ENCODE results near the gene PYGL.
A peak's percentile ranks its signal among the peaks of the same experiment; 100 is the strongest.
"Not testable (repeated sequence)": the region's sequence is repeated elsewhere in the genome, so short reads cannot be mapped to it uniquely, and the experiment has no call there.

PYGL gene

GRCh38 chr14:50926851-50927386, 17.4 kb downstream of the PYGL start:
- no peak for DNase-seq (ENCODE audit: low spot score)

GRCh38 chr14:50924843-50925242, 19.4 kb downstream of the PYGL start:
- no peak for DNase-seq (ENCODE audit: low spot score)

DNA sequence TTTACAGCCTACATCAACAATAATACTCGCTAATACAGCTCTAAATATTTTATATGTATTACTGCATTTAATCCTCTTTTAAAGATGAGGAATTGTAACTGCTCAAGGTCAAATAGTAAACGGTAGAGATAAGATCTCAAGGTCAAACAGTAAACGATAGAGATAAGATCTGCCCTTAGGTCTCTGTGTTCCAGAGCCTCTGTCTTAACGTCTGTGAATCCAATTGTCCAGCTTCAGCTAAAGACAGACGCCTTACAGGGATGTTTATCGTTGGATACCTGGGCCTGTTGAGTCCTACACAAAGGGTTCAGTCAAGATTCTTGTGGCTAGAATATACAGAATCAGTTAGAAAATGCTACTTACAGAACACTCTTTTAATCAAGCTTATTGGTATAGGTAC, 20.0 kb downstream of the PYGL start:
- no peak for DNase-seq (ENCODE audit: low spot score)

- no peak for DNase-seq (ENCODE audit: low spot score)
These were observed 21.5 kb downstream of the PYGL start for GRCh38 chr14:50922803-50923202.

DNA sequence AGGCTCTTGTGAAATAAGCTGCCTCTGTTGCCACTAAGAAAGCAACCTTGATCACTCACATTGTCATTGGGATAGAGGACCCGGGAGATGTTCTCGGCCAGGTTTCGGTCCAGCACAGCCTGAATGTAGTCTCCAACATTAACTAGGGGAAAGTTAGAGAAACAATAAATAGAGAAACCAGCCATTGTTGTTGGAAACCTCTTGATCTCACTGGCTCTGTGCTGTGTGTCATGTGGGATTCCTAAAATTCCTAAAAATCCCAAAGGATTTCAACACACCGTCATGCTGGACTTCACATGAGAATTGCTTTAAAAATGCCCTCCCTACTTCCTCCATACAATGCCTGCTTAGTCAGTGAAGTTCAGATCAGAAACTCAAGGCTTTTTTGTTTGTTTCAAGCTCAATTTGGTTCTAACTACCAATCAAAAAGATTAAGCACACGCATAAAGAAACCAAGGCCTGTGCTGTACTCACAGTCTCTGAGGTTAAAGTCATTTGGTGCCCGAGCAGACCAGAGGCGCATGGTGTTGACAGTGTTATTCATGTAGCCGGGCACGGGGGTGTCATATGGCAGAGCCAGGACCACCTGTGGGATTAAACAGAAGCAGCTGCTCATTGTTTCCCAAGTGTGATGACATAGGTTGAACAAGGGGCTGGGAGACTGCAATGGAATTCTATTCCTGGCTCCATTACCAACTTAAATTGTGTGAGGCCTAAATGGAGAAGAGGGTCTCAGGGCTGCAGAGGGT, 23.6 kb downstream of the PYGL start:
- DNase-seq (ENCODE audit: low spot score) = no peak

DNA sequence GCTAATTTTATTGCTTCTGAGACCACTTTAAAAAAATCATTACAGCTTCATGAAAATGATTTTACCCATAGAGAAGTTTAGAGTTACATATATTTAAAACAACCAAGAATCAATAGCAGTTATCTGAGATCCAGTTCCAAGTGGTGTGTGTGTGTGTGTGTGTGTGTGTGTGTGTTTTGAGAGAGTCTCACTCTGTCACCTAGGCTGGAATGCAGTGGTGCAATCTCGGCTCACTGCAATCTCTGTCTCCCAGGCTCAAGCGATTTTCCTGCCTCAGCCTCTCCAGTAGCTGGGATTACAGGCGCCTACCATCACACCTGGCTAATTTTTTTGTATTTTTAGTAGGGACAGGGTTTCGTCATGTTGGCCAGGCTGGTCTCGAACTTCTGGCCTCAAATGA, 24.8 kb downstream of the PYGL start:
- DNase-seq (ENCODE audit: low spot score) = not testable (repeated sequence)

- DNase-seq (ENCODE audit: low spot score) = no peak
These were observed 26.8 kb downstream of the PYGL start for GRCh38 chr14:50917449-50917848.

DNA sequence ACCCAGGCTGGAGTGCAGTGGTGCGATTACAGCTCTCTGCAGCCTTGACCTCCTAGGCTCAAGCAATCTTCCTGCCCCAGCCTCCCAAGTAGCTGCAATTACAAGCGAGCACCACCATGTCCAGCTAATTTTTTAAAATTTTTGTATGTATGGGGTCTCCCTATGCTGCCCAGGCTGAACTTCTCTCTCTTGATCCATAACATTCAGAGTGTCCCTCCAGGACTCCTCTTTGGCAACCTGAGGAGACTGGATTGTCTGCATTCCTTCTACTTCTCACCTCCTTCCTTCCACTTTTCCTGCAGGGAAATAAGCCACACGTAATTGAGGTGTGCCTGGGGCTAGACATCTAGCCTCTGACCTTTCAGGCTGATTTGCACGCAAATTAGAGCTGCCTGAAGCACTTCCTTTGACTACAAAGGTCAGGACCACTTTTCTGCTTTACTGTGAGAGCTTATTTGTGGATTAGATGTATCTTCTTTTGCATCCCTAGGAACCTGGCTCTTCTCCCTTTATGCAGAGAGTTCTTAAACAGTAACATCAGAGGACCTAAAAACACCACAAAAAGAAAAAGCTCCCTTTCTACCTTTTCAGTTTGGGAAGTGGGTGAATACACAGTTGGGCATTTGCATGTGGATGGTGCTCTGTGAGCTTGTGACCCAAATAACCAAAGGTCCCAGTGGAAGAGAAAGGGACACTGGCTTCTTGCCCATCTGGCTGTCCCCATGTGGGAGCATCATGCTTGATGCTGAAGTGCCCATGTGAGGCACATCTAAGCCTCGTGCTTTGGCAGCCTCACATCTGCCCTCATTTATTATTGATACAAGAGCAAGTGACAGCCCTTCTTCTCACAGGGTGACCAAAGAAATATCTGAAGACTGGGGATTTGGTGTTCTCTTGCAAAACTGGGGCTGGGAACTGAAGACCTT, 33.5 kb downstream of the PYGL start:
- no peak for DNase-seq (ENCODE audit: low spot score)

- peak; percentile 69 for DNase-seq (ENCODE audit: low spot score)
These were observed 37.8 kb downstream of the PYGL start for GRCh38 chr14:50906326-50907065.

DNA sequence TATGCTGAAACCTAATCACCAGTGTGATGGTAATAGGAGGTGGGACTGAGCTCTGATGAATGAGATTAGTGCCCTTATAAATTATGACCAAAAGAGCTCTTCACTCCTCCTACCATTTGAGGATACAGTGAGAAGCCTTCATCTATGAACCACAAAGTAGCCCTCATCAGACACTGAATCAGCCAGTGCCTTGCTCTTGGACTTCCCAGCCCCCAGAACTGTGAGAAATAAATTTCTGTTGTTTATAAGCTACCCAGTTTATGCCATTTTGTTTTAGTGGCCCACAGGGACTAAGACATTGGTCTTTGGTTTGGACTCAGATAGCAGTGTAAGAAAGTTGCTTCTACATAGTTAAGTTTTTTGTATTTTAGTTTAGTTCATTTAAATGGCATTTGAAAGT, 39.6 kb downstream of the PYGL start:
- no peak for DNase-seq (ENCODE audit: low spot score)

DNA sequence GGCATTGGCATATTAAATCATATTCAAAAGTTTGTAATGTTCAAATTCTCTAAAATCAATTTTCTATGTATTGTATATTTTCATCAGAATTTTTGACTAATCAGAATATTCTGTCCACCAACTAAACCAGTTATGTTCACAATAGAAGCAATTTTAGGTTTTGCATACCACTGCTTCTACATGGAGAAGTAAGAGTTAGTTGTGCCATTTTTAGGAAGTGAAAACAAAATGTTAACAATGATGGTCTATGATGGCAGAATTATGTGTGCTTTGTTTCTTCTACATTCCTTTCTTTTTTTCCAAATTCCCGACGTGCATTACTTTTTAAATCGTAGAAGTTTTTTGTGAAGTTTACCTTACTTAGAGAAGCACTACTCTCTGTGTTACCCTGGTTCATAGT, 42.9 kb downstream of the PYGL start:
- DNase-seq (ENCODE audit: low spot score) = no peak

GRCh38 chr14:50897658-50898175, 46.6 kb downstream of the PYGL start:
- no peak for DNase-seq (ENCODE audit: low spot score)

DNA sequence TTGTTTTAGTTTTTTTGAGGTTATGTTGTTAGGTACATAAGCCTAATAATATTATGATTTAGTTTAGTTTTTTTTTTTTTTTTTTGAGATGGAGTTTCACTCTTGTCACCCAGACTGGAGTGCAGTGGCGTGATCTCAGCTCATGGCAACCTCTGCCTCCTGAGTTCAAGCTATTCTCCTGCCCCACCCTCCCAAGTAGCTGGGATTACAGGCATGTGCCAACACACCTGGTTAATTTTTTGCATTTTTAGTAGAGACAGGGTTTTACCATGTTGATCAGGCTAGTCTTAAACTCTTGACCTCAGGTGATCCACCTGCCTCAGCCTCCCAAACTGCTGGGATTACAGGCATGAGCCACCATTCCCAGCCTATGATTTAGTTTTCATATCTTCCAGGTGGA, 47.3 kb downstream of the PYGL start:
- DNase-seq (ENCODE audit: low spot score) = not testable (repeated sequence)

GRCh38 chr14:50896421-50896820, 47.9 kb downstream of the PYGL start:
- not testable (repeated sequence) for DNase-seq (ENCODE audit: low spot score)

DNA sequence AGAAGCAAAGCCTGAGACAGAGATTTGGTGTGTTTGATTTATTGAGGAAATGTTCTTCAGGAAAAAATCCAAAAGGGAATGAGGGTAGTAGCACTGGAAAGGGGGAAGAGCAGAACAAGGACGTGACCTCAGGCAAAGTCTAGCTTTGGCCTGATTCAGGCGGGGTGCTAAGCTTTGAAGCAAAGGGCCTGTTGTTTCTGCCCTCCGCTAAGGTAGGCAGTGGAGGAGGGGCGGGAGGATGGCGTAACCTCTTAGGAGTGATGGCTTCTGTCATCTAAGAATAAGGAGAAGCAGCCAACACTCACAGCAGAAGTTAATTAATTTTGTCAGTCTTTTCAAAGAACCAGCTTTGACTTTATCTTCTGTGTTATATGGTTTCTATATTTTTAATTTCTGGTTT, 52.0 kb downstream of the PYGL start:
- DNase-seq (ENCODE audit: low spot score) = no peak

DNA sequence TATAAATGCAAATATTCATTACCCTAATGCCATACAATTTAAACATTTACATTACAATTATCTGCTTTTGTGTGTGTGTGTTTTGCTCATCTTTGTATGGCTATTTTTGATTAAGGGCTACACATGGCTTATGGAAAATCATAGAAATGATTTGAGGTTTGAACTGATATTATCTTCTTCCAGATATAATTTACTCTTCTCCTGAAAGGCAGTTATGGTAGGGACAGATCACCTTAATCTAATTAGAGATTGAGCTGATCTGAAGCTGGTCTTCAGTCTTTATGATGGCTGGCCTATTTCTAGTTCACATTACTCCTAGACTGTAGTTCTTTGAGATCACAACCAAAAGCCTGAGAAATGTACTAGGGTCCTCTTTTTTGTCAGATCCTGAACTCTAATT, 56.8 kb downstream of the PYGL start:
- DNase-seq (ENCODE audit: low spot score) = no peak

DNA sequence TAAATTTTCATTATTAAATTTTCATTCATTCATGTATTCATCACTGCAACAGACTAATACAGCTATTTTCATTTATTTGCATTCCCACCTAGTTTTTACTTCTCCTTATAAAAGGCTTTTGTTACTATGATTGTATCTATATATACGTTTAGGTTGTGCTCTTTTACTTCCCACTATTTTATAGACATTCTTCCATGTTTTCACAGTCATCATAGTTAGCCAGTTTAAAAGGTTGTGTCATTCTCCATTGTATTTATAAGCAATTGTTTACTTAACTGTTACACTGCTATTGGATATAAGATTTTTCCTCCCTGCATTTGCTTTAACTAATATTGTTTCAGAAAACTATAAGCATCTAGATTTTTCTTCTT, 60.5 kb downstream of the PYGL start:
- no peak for DNase-seq (ENCODE audit: low spot score)

- DNase-seq (ENCODE audit: low spot score) = no peak
These were observed 61.1 kb downstream of the PYGL start for GRCh38 chr14:50882932-50883826.

DNA sequence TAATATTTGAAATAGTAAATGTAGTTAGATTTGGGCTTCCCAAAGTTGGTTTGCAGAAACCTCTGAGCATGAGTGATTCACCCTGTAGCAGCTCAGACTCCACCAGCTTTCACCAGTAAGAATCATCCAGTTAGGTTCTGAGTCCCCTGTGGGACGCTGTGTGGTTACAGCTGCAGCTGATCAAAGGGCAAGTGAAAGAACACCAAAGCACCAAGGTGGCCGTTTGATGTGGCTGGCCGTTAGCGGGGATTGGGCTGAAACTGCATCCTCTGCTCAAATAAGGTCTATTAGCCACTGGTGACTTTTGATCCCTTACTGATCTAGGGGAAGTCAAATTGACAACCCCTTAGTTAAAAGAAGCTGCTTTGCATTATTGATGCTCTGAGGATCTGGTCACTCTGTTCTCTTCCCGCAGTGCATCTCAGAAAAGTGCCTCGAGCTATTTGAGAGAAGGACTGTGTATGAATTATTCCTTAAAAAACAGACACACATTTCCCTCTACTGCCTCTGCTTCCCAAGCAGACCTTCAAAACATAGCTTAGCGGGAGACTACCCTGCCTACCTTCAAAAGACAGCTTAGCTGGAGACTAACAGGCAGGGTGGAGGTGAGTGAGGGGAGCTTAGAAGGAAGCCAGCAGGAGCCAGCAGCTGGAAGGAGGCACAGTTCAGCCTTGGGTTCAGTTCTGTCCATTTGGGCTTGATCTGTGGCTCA, 68.8 kb downstream of the PYGL start:
- DNase-seq (ENCODE audit: low spot score) = no peak

DNA sequence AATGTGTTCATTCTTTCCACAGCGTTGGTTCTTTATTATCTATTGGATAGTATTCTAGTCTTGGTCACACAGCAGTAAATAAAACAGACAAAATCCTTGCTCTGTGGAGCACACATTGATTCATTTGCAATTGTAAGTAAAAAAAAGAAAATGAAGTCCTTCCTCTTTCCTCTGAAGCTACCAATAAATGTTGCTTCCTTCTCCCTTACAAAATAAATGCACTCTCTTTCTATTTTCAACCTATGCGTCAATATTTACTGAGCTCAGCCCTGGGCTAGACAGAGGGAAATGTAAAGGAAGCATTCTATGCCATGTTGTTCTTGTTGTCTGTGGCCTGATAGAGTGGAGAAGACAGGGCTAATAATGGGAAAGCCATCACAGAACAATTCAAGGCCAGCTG, 69.5 kb downstream of the PYGL start:
- no peak for DNase-seq (ENCODE audit: low spot score)

Data from globus pallidus (tissue), 1 donor.